Glutamatergic neuron (in vitro differentiated cells): ENCODE measurements around the gene NELFB. TPM values are rescaled to one million over a fixed set of nuclear protein-coding genes. Genes with fewer than 3 reads are reported as not detected.

ENCODE experiments used
- DNase-seq: peaks from one replicate; pipeline ENCODE4 v3.0.0; 2022
- H3K27ac Mint-ChIP-seq: one replicate; pipeline ENCODE4 v1.8.0; 2020; ENCODE audit warnings: mild to moderate bottlenecking, mixed read lengths, inconsistent platforms; ENCODE audit not compliant: unreplicated experiment
- H3K27me3 Mint-ChIP-seq: one replicate; pipeline ENCODE4 v1.8.0; 2020; ENCODE audit warnings: mild to moderate bottlenecking, moderate library complexity, mixed read lengths, inconsistent platforms; ENCODE audit not compliant: unreplicated experiment
- H3K36me3 Mint-ChIP-seq: one replicate; pipeline ENCODE4 v1.8.0; 2020; ENCODE audit warnings: mild to moderate bottlenecking, mixed read lengths, inconsistent platforms; ENCODE audit not compliant: unreplicated experiment
- H3K4me1 Mint-ChIP-seq: one replicate; pipeline ENCODE4 v1.8.0; 2020; ENCODE audit warnings: mild to moderate bottlenecking, low read depth, mixed read lengths, inconsistent platforms; ENCODE audit not compliant: unreplicated experiment
- H3K4me3 Mint-ChIP-seq: one replicate; pipeline ENCODE4 v1.8.0; 2020; ENCODE audit warnings: mild to moderate bottlenecking, mixed read lengths, inconsistent platforms; ENCODE audit not compliant: unreplicated experiment
- H3K9me3 Mint-ChIP-seq: one replicate; pipeline ENCODE4 v1.8.0; 2020; ENCODE audit warnings: mild to moderate bottlenecking, moderate library complexity, mixed read lengths, inconsistent platforms; ENCODE audit not compliant: unreplicated experiment
- CTCF ChIP-seq: fragments of 200-600 bp; sonication (generic); IDR thresholded peaks from one replicate; pipeline ENCODE4 v1.5.0; 2021; ENCODE audit not compliant: partially characterized antibody, unreplicated experiment
- total RNA-seq: library from RNA; stranded (reverse); fragmentation: NEBNext Ultra II Directional; extraction: Animal tissue kit (Norgen Biotek cat#: 25700); gene quantifications from one replicate; pipeline ENCODE4 v1.2.1, GENCODE V29; 2021; ENCODE audit not compliant: unreplicated experiment

NELFB gene
- total RNA-seq, 1 donor from 2014 or later = 48.5 TPM

- H3K4me3 Mint-ChIP-seq = no peak overlapping the region
- H3K27ac Mint-ChIP-seq = peak overlapping the region; percentile 26
- H3K36me3 Mint-ChIP-seq = peaks cover 12% of the 10 kb centered on the region
- H3K27me3 Mint-ChIP-seq = peaks cover 7% of the 10 kb centered on the region
- peaks cover 16% of the 10 kb centered on the region for H3K9me3 Mint-ChIP-seq
- DNase-seq = no peak
- no peak for TF ChIP-seq CTCF
- H3K4me1 Mint-ChIP-seq = peaks cover 4% of the 10 kb centered on the region
Observed at GRCh38 chr9:137286975-137287383, 31.9 kb downstream of the NELFB start.

- H3K4me3 Mint-ChIP-seq = no peak overlapping the region
- H3K36me3 Mint-ChIP-seq = no peaks in the 10 kb centered on the region
- peaks cover 2% of the 10 kb centered on the region for H3K4me1 Mint-ChIP-seq
- H3K9me3 Mint-ChIP-seq = peaks cover 4% of the 10 kb centered on the region
- H3K27ac Mint-ChIP-seq = no peak overlapping the region
- TF ChIP-seq CTCF = no peak
- peaks cover 2% of the 10 kb centered on the region for H3K27me3 Mint-ChIP-seq
- no peak for DNase-seq
Observed at GRCh38 chr9:137293094-137293481, 38.0 kb downstream of the NELFB start.

GRCh38 chr9:137293482-137294090 is 38.5 kb downstream of the NELFB start:
- peaks cover 2% of the 10 kb centered on the region for H3K27me3 Mint-ChIP-seq
- TF ChIP-seq CTCF = no peak
- H3K4me1 Mint-ChIP-seq = peaks cover 4% of the 10 kb centered on the region
- no peak overlapping the region for H3K4me3 Mint-ChIP-seq
- DNase-seq = no peak
- H3K27ac Mint-ChIP-seq = no peak overlapping the region
- H3K36me3 Mint-ChIP-seq = no peaks in the 10 kb centered on the region
- H3K9me3 Mint-ChIP-seq = peaks cover 4% of the 10 kb centered on the region

GRCh38 chr9:137294091-137294680 is 39.1 kb downstream of the NELFB start:
- no peak for TF ChIP-seq CTCF
- Mint-ChIP-seq H3K4me3 (peak overlapping the region; percentile 35), H3K27me3 (peaks cover 2% of the 10 kb centered on the region), H3K4me1 (peaks cover 7% of the 10 kb centered on the region), H3K36me3 (no peaks in the 10 kb centered on the region), H3K27ac (no peak overlapping the region), H3K9me3 (peaks cover 4% of the 10 kb centered on the region)
- no peak for DNase-seq

- peak overlapping the region; percentile 35 for H3K4me3 Mint-ChIP-seq
- peaks cover 4% of the 10 kb centered on the region for H3K9me3 Mint-ChIP-seq
- peaks cover 2% of the 10 kb centered on the region for H3K27me3 Mint-ChIP-seq
- H3K36me3 Mint-ChIP-seq = no peaks in the 10 kb centered on the region
- H3K27ac Mint-ChIP-seq = no peak overlapping the region
- H3K4me1 Mint-ChIP-seq = peaks cover 9% of the 10 kb centered on the region
- TF ChIP-seq CTCF = no peak
- DNase-seq = peak; percentile 41
Observed at GRCh38 chr9:137294681-137295237, 39.6 kb downstream of the NELFB start.
